ENCODE results near the gene STRADB. TPM values are rescaled to one million over a fixed set of nuclear protein-coding genes. Genes with fewer than 3 reads are reported as not detected.
A peak's percentile ranks its signal among the peaks of the same experiment; 100 is the strongest.

Gene STRADB
- total RNA-seq, 1 donor from 2014 or later = 44.4 TPM

GRCh38 chr2:201452058-201452921, 750 bp downstream of the STRADB start:
- DNase-seq (ENCODE audit: low spot score in 2 of 2, unreplicated experiment in 2 of 2) = no peak
- H3K4me3 Mint-ChIP-seq = peak overlapping the region; percentile 93
- no peak for TF ChIP-seq CTCF (IDR thresholded peaks at IDR 0.05; ENCODE audit: unreplicated experiment)
- H3K27me3 Mint-ChIP-seq (ENCODE audit: low read depth) = no peaks in the 10 kb centered on the region
- H3K36me3 Mint-ChIP-seq = peaks cover 2% of the 10 kb centered on the region
- H3K4me1 Mint-ChIP-seq = peaks cover 28% of the 10 kb centered on the region
- H3K9me3 Mint-ChIP-seq = no peaks in the 10 kb centered on the region
- H3K27ac Mint-ChIP-seq = peak overlapping the region; percentile 96

GRCh38 chr2:201452922-201453643, 1.5 kb downstream of the STRADB start:
- Mint-ChIP-seq H3K27ac (no peak overlapping the region), H3K9me3 (no peaks in the 10 kb centered on the region), H3K27me3 (ENCODE audit: low read depth) (no peaks in the 10 kb centered on the region), H3K36me3 (peaks cover 2% of the 10 kb centered on the region), H3K4me1 (peaks cover 28% of the 10 kb centered on the region), H3K4me3 (peak overlapping the region; percentile 93)
- no peak for DNase-seq (ENCODE audit: low spot score in 2 of 2, unreplicated experiment in 2 of 2)
- no peak for TF ChIP-seq CTCF (IDR thresholded peaks at IDR 0.05; ENCODE audit: unreplicated experiment)

GRCh38 chr2:201458381-201458780, 6.8 kb downstream of the STRADB start:
- DNase-seq (ENCODE audit: low spot score in 2 of 2, unreplicated experiment in 2 of 2) = no peak
- H3K27ac Mint-ChIP-seq = no peak overlapping the region
- no peak overlapping the region for H3K4me3 Mint-ChIP-seq
- H3K9me3 Mint-ChIP-seq = peaks cover 22% of the 10 kb centered on the region
- H3K36me3 Mint-ChIP-seq = peaks cover 45% of the 10 kb centered on the region
- no peaks in the 10 kb centered on the region for H3K27me3 Mint-ChIP-seq (ENCODE audit: low read depth)
- H3K4me1 Mint-ChIP-seq = peaks cover 6% of the 10 kb centered on the region
- TF ChIP-seq CTCF (IDR thresholded peaks at IDR 0.05; ENCODE audit: unreplicated experiment) = no peak

- H3K27ac Mint-ChIP-seq = no peak overlapping the region
- DNase-seq (ENCODE audit: low spot score in 2 of 2, unreplicated experiment in 2 of 2) = no peak
- no peak for TF ChIP-seq CTCF (IDR thresholded peaks at IDR 0.05; ENCODE audit: unreplicated experiment)
- no peaks in the 10 kb centered on the region for H3K4me1 Mint-ChIP-seq
- H3K9me3 Mint-ChIP-seq = peaks cover 29% of the 10 kb centered on the region
- no peak overlapping the region for H3K4me3 Mint-ChIP-seq
- peaks cover 57% of the 10 kb centered on the region for H3K36me3 Mint-ChIP-seq
- no peaks in the 10 kb centered on the region for H3K27me3 Mint-ChIP-seq (ENCODE audit: low read depth)
Observed at GRCh38 chr2:201460532-201460931, 9.0 kb downstream of the STRADB start.

- Mint-ChIP-seq H3K9me3 (peaks cover 29% of the 10 kb centered on the region), H3K4me3 (no peak overlapping the region), H3K27ac (no peak overlapping the region), H3K36me3 (peaks cover 59% of the 10 kb centered on the region), H3K27me3 (ENCODE audit: low read depth) (no peaks in the 10 kb centered on the region), H3K4me1 (peaks cover 6% of the 10 kb centered on the region)
- DNase-seq (ENCODE audit: low spot score in 2 of 2, unreplicated experiment in 2 of 2) = no peak
- TF ChIP-seq CTCF (IDR thresholded peaks at IDR 0.05; ENCODE audit: unreplicated experiment) = no peak
Observed at GRCh38 chr2:201464547-201464946, 13.0 kb downstream of the STRADB start.
